NCI-H1105 (cell line): ENCODE results near the gene MAP2.

Experiments used
- DNase-seq: peaks from one replicate; lab custom pipeline; 2025; lab: John Stamatoyannopoulos, UW

The MAP2 gene

GRCh38 chr2:209648714-209649113, 224.9 kb downstream of the MAP2 start:
- DNase-seq: no peak

GRCh38 chr2:209653134-209653533, 229.3 kb downstream of the MAP2 start:
- no peak for DNase-seq

- peak; percentile 25 for DNase-seq
Observed at GRCh38 chr2:209661286-209661894, 237.5 kb downstream of the MAP2 start.

GRCh38 chr2:209662021-209662420, 238.2 kb downstream of the MAP2 start:
- DNase-seq: no peak

- DNase-seq: no peak
Observed at GRCh38 chr2:209663139-209663538, 239.3 kb downstream of the MAP2 start.

GRCh38 chr2:209663656-209664055, 239.8 kb downstream of the MAP2 start:
- no peak for DNase-seq

GRCh38 chr2:209666296-209666695, 242.4 kb downstream of the MAP2 start:
- DNase-seq: no peak

GRCh38 chr2:209671020-209671680, 247.3 kb downstream of the MAP2 start:
- peak; percentile 45 for DNase-seq

GRCh38 chr2:209673811-209674210, 250.0 kb downstream of the MAP2 start:
- no peak for DNase-seq

GRCh38 chr2:209680596-209680995, 256.7 kb downstream of the MAP2 start:
- no peak for DNase-seq

GRCh38 chr2:209681201-209681735, 257.4 kb downstream of the MAP2 start:
- no peak for DNase-seq

- DNase-seq: no peak
Observed at GRCh38 chr2:209682646-209683045, 258.8 kb downstream of the MAP2 start.

- DNase-seq: no peak
Observed at GRCh38 chr2:209685340-209685739, 261.5 kb downstream of the MAP2 start.

GRCh38 chr2:209685963-209686362, 262.1 kb downstream of the MAP2 start:
- DNase-seq: no peak

GRCh38 chr2:209686448-209686847, 262.6 kb downstream of the MAP2 start:
- DNase-seq: no peak

GRCh38 chr2:209687323-209687969, 263.6 kb downstream of the MAP2 start:
- DNase-seq: no peak

GRCh38 chr2:209688385-209688784, 264.5 kb downstream of the MAP2 start:
- DNase-seq: peak; percentile 29

- no peak for DNase-seq
Observed at GRCh38 chr2:209690029-209690754, 266.3 kb downstream of the MAP2 start.

GRCh38 chr2:209694748-209695147, 270.9 kb downstream of the MAP2 start:
- DNase-seq: no peak

GRCh38 chr2:209696836-209697711, 273.2 kb downstream of the MAP2 start:
- no peak for DNase-seq

- no peak for DNase-seq
Observed at GRCh38 chr2:209702775-209703174, 278.9 kb downstream of the MAP2 start.
